ENCODE measurements around the gene CTRL.

GRCh38 chr16:67924140-67924906 lies 7.3 kb downstream of the CTRL start:
- TF ChIP-seq, protein P1, sequence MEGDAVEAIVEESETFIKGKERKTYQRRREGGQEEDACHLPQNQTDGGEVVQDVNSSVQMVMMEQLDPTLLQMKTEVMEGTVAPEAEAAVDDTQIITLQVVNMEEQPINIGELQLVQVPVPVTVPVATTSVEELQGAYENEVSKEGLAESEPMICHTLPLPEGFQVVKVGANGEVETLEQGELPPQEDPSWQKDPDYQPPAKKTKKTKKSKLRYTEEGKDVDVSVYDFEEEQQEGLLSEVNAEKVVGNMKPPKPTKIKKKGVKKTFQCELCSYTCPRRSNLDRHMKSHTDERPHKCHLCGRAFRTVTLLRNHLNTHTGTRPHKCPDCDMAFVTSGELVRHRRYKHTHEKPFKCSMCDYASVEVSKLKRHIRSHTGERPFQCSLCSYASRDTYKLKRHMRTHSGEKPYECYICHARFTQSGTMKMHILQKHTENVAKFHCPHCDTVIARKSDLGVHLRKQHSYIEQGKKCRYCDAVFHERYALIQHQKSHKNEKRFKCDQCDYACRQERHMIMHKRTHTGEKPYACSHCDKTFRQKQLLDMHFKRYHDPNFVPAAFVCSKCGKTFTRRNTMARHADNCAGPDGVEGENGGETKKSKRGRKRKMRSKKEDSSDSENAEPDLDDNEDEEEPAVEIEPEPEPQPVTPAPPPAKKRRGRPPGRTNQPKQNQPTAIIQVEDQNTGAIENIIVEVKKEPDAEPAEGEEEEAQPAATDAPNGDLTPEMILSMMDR (optimal IDR thresholded peaks at IDR 0.05 in 1 of 3, IDR thresholded peaks at IDR 0.05 in 1 of 3, conservative IDR thresholded peaks at IDR 0.05 in 1 of 3; ENCODE audit: extremely low read depth in 1 of 3, insufficient read depth in 2 of 3, low read length in 3 of 3), result no peak
- TF ChIP-seq EZH2 (IDR thresholded peaks at IDR 0.05; ENCODE audit: low read length), result no peak
